K562 (cell line): Measurements from ENCODE around the gene LCNL1. TPM values are rescaled to one million over a fixed set of nuclear protein-coding genes. Genes with fewer than 3 reads are reported as not detected.

ENCODE experiments used
- ARID2 ChIP-seq: fragments of 450-650 bp; IDR thresholded peaks from 2 replicates; pipeline ENCODE4 v1.6.1; 2017; ENCODE audit warnings: antibody characterized with exemption, mild to moderate bottlenecking
- ATF3 ChIP-seq, 2 experiments: fragments of 450-650 bp in 1 of 2; sonication (generic) in 1 of 2; formaldehyde crosslinking in 1 of 2; IDR thresholded peaks in 1 of 2; conservative IDR thresholded peaks in 1 of 2; 2 replicates each; pipeline versions ENCODE4 v1.6.1 to v1.8.1; 2016 to 2023; ENCODE audit warnings: mild to moderate bottlenecking in 2 of 2, moderate library complexity in 2 of 2, inconsistent platforms in 1 of 2, missing genetic modification reagents in 1 of 2
- CHCHD3 ChIP-seq: fragments of 250-450 bp; sonication (Bioruptor Pico); IDR thresholded peaks from 2 replicates; pipeline ENCODE4 v2.1.2; 2022; ENCODE audit warnings: mild to moderate bottlenecking
- ETV5 ChIP-seq: sonication (generic); formaldehyde crosslinking; IDR thresholded peaks from 2 replicates; pipeline ENCODE4 v1.4.0; 2020; ENCODE audit warnings: low read depth, mild to moderate bottlenecking, missing genetic modification reagents
- EWSR1 ChIP-seq: fragments of 450-650 bp; IDR thresholded peaks from 2 replicates; pipeline ENCODE4 v1.6.1; 2018; ENCODE audit warnings: borderline replicate concordance, mild to moderate bottlenecking, low read depth, moderate library complexity; ENCODE audit not compliant: partially characterized antibody
- EZH2 ChIP-seq: IDR thresholded peaks from 2 replicates; pipeline ENCODE4 v1.6.1; 2012; ENCODE audit warnings: low read depth, mild to moderate bottlenecking, inconsistent platforms, low read length, borderline replicate concordance
- HDAC3 ChIP-seq: fragments of 450-650 bp; IDR thresholded peaks from 2 replicates; pipeline ENCODE4 v1.6.1; 2018; ENCODE audit warnings: borderline replicate concordance, mild to moderate bottlenecking, moderate library complexity; ENCODE audit not compliant: partially characterized antibody
- HES1 ChIP-seq: fragments of 450-650 bp; IDR thresholded peaks from 2 replicates; pipeline ENCODE4 v1.6.1; 2016; ENCODE audit warnings: low read depth, mild to moderate bottlenecking, moderate library complexity
- NBN ChIP-seq: fragments of 450-650 bp; IDR thresholded peaks from 2 replicates; pipeline ENCODE4 v1.6.1; 2016; ENCODE audit warnings: low read depth, mild to moderate bottlenecking
- PTBP1 ChIP-seq: fragments of 200-400 bp; formaldehyde crosslinking; IDR thresholded peaks from 2 replicates; pipeline ENCODE4 v1.6.1; 2017; ENCODE audit warnings: low read depth, low read length
- RB1 ChIP-seq: fragments of 450-650 bp; IDR thresholded peaks from 2 replicates; pipeline ENCODE4 v1.6.1; 2017; ENCODE audit warnings: low read depth, mild to moderate bottlenecking
- ZBTB1 ChIP-seq: sonication (generic); formaldehyde crosslinking; IDR thresholded peaks from 2 replicates; pipeline ENCODE4 v1.8.1; 2023; ENCODE audit warnings: missing genetic modification reagents, low read depth, mild to moderate bottlenecking, borderline replicate concordance
- ZNF197 ChIP-seq: fragments of 200-800 bp; sonication (Bioruptor generic); IDR thresholded peaks from 2 replicates; pipeline ENCODE4 v1.6.1; 2016; ENCODE audit warnings: low read depth, missing genetic modification characterization, missing compliant biosample characterization
- ZNF586 ChIP-seq: fragments of 450-650 bp; formaldehyde crosslinking; conservative IDR thresholded peaks from 2 replicates; pipeline ENCODE4 v1.4.0; 2020; ENCODE audit warnings: mild to moderate bottlenecking, moderate library complexity
- ZNF76 ChIP-seq: fragments of 250-450 bp; sonication (Bioruptor Pico); IDR thresholded peaks from 2 replicates; pipeline ENCODE4 v1.4.0; 2020; ENCODE audit warnings: mild to moderate bottlenecking, moderate library complexity, borderline replicate concordance
- ZNF785 ChIP-seq: fragments of 250-450 bp; sonication (Bioruptor Pico); IDR thresholded peaks from 2 replicates; pipeline ENCODE4 v1.4.0; 2020; ENCODE audit warnings: mild to moderate bottlenecking
- polyA plus RNA-seq, 8 experiments: library from polyadenylated mRNA; depleted of rRNA in 4 of 8; stranded (reverse) in 5 of 8; unstranded in 3 of 8; fragments of >200 nt; fragmentation: Nextera tagmentation in 2 of 8; fragmentation: Illumina TruSeq in 1 of 8; extraction: Ambion mirVana in 2 of 8; extraction: Trizol in 1 of 8; gene quantifications; 2 replicates each; pipeline versions ENCODE4 v1.2.1 to v1.2.3, GENCODE V29; 2011 to 2014; ENCODE audit warnings: inconsistent platforms in 1 of 8, missing spikeins in 1 of 8
- total RNA-seq, 7 experiments: library from RNA; depleted of rRNA in 6 of 7; stranded (reverse); fragments of >200 nt in 6 of 7; fragmentation: Illumina TruSeq in 2 of 7; extraction: Trizol in 2 of 7; gene quantifications; 2 replicates each; pipeline versions ENCODE4 v1.2.1 to v1.2.3, GENCODE V29; 2011 to 2021; ENCODE audit warnings: low replicate concordance in 1 of 7
- TF ChIP-seq, protein P1 (sequence below): fragments of 250-450 bp; sonication (Bioruptor Pico); IDR thresholded peaks from 2 replicates; pipeline ENCODE4 v1.5.0; 2020; ENCODE audit warnings: mild to moderate bottlenecking, borderline replicate concordance
- TF ChIP-seq, protein P2 (sequence below), 2 experiments: IDR thresholded peaks in 1 of 2; conservative IDR thresholded peaks in 1 of 2; 2 replicates each; pipeline ENCODE4 v1.6.1; 2016; ENCODE audit warnings: low read depth in 2 of 2, mild to moderate bottlenecking in 1 of 2, missing compliant biosample characterization in 1 of 2, missing genetic modification characterization in 1 of 2, moderate library complexity in 1 of 2

LCNL1 gene
- total and polyA plus RNA-seq, 9 of the 15 experiments (the other 6 are each of a cell fraction or from before 2014, with no cell fraction given): 0.04 to 0.16 (median 0.04) TPM; not detected in 4

- TF ChIP-seq, protein P1, sequence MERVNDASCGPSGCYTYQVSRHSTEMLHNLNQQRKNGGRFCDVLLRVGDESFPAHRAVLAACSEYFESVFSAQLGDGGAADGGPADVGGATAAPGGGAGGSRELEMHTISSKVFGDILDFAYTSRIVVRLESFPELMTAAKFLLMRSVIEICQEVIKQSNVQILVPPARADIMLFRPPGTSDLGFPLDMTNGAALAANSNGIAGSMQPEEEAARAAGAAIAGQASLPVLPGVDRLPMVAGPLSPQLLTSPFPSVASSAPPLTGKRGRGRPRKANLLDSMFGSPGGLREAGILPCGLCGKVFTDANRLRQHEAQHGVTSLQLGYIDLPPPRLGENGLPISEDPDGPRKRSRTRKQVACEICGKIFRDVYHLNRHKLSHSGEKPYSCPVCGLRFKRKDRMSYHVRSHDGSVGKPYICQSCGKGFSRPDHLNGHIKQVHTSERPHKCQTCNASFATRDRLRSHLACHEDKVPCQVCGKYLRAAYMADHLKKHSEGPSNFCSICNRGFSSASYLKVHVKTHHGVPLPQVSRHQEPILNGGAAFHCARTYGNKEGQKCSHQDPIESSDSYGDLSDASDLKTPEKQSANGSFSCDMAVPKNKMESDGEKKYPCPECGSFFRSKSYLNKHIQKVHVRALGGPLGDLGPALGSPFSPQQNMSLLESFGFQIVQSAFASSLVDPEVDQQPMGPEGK (CRISPR knock-in tag): no peak
- no peak for TF ChIP-seq ZBTB1
- TF ChIP-seq NBN: no peak
- TF ChIP-seq ETV5 (CRISPR knock-in tag): no peak
- TF ChIP-seq HDAC3: no peak
- no peak for TF ChIP-seq RB1
- no peak for TF ChIP-seq ZNF197 (CRISPR knock-in tag)
- TF ChIP-seq PTBP1: no peak
- TF ChIP-seq ZNF785: no peak
- TF ChIP-seq, protein P2, sequence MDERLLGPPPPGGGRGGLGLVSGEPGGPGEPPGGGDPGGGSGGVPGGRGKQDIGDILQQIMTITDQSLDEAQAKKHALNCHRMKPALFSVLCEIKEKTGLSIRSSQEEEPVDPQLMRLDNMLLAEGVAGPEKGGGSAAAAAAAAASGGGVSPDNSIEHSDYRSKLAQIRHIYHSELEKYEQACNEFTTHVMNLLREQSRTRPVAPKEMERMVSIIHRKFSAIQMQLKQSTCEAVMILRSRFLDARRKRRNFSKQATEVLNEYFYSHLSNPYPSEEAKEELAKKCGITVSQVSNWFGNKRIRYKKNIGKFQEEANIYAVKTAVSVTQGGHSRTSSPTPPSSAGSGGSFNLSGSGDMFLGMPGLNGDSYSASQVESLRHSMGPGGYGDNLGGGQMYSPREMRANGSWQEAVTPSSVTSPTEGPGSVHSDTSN (CRISPR knock-in tag; IDR thresholded peaks at IDR 0.05; ENCODE audit: low read depth): no peak
- TF ChIP-seq, protein P2 (tag; conservative IDR thresholded peaks at IDR 0.05; ENCODE audit: low read depth): no peak
- TF ChIP-seq EZH2: no peak
- no peak for TF ChIP-seq ZNF76 (CRISPR knock-in tag)
- TF ChIP-seq HES1: no peak
- TF ChIP-seq ATF3 (IDR thresholded peaks at IDR 0.05): no peak
- TF ChIP-seq ATF3 (CRISPR knock-in tag; conservative IDR thresholded peaks at IDR 0.05): no peak
- TF ChIP-seq EWSR1: no peak
- TF ChIP-seq CHCHD3 (CRISPR knock-in tag): no peak
- TF ChIP-seq ARID2: no peak
- no peak for TF ChIP-seq ZNF586 (CRISPR knock-in tag)
Measured at GRCh38 chr9:137027369-137028262, 44.8 kb downstream of the LCNL1 start, which contains the start of gene ABCA2 (continued).
